Progenitor cell of endocrine pancreas (in vitro differentiated cells): ENCODE data around the gene RPL38. TPM values are rescaled to one million over a fixed set of nuclear protein-coding genes. Genes with fewer than 3 reads are reported as not detected.

Experiments used
- DNase-seq: peaks from one replicate; pipeline ENCODE4 v3.0.0; 2021; ENCODE audit warnings: low spot score; ENCODE audit not compliant: unreplicated experiment
- H3K27ac Mint-ChIP-seq: 2 replicates; pipeline ENCODE4 v1.8.0; 2021; ENCODE audit warnings: mild to moderate bottlenecking, moderate library complexity, mixed read lengths
- H3K27me3 Mint-ChIP-seq: 2 replicates; pipeline ENCODE4 v1.8.0; 2021; ENCODE audit warnings: mixed read lengths
- H3K36me3 Mint-ChIP-seq: 2 replicates; pipeline ENCODE4 v1.8.0; 2022; ENCODE audit warnings: mixed read lengths; ENCODE audit not compliant: insufficient read depth
- H3K4me1 Mint-ChIP-seq: 2 replicates; pipeline ENCODE4 v1.8.0; 2021; ENCODE audit warnings: low read depth, mixed read lengths
- H3K4me3 Mint-ChIP-seq: 2 replicates; pipeline ENCODE4 v1.8.0; 2021; ENCODE audit warnings: low read depth, mild to moderate bottlenecking, moderate library complexity, mixed read lengths
- H3K9me3 Mint-ChIP-seq: 2 replicates; pipeline ENCODE4 v1.8.0; 2021; ENCODE audit warnings: low read depth, mixed read lengths
- CTCF ChIP-seq: fragments of 200-600 bp; sonication (generic); IDR thresholded peaks from one replicate; pipeline ENCODE4 v1.5.0; 2021; ENCODE audit warnings: antibody characterized with exemption, mild to moderate bottlenecking; ENCODE audit not compliant: unreplicated experiment
- total RNA-seq: library from RNA; stranded (reverse); gene quantifications from 2 replicates; pipeline ENCODE4 v1.2.1, GENCODE V29; 2021

The RPL38 gene
- total RNA-seq, 1 donor from 2014 or later = 798 TPM

GRCh38 chr17:74241431-74241830 is 38.0 kb downstream of the RPL38 start:
- H3K36me3 Mint-ChIP-seq = no peaks in the 10 kb centered on the region
- TF ChIP-seq CTCF = no peak
- H3K4me1 Mint-ChIP-seq = no peaks in the 10 kb centered on the region
- no peak overlapping the region for H3K4me3 Mint-ChIP-seq
- H3K9me3 Mint-ChIP-seq = peaks cover under 1% of the 10 kb centered on the region
- no peak for DNase-seq
- H3K27me3 Mint-ChIP-seq = peaks cover 24% of the 10 kb centered on the region
- H3K27ac Mint-ChIP-seq = no peak overlapping the region

- H3K4me1 Mint-ChIP-seq = no peaks in the 10 kb centered on the region
- H3K36me3 Mint-ChIP-seq = no peaks in the 10 kb centered on the region
- TF ChIP-seq CTCF = no peak
- H3K9me3 Mint-ChIP-seq = peaks cover 3% of the 10 kb centered on the region
- H3K27me3 Mint-ChIP-seq = peaks cover 27% of the 10 kb centered on the region
- no peak overlapping the region for H3K4me3 Mint-ChIP-seq
- no peak overlapping the region for H3K27ac Mint-ChIP-seq
- DNase-seq = no peak
These were observed 38.4 kb downstream of the RPL38 start for GRCh38 chr17:74241847-74242246.

- Mint-ChIP-seq H3K4me3 (no peak overlapping the region), H3K9me3 (peaks cover 3% of the 10 kb centered on the region), H3K4me1 (no peaks in the 10 kb centered on the region), H3K27me3 (peaks cover 27% of the 10 kb centered on the region), H3K36me3 (no peaks in the 10 kb centered on the region), H3K27ac (no peak overlapping the region)
- TF ChIP-seq CTCF = no peak
- DNase-seq = no peak
These were observed 39.7 kb downstream of the RPL38 start for GRCh38 chr17:74243013-74243755.

GRCh38 chr17:74244128-74244527 is 40.6 kb downstream of the RPL38 start:
- H3K9me3 Mint-ChIP-seq = peaks cover 3% of the 10 kb centered on the region

DNA sequence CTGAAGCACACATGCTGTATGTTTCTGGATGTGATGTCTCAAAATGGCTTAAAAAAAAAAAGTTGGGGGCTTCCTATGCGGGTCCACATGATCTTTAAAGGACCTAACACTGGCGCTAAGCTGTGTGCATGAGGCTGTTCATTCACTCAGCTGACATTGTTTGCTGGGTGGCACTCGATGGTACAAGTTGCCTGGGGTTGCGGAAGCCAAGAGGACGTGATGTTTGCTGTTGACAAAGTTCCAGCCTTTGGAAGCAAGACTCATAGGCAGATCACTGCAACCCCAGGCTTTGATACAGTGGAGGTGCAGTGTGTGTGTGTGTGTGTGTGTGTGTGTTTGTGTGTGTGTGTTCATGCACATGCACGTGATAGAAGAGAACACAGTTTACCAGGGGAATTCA is 41.1 kb downstream of the RPL38 start:
- no peak for DNase-seq
- Mint-ChIP-seq H3K4me3 (no peak overlapping the region), H3K4me1 (no peaks in the 10 kb centered on the region), H3K36me3 (no peaks in the 10 kb centered on the region), H3K27me3 (peaks cover 29% of the 10 kb centered on the region), H3K9me3 (peaks cover 3% of the 10 kb centered on the region), H3K27ac (no peak overlapping the region)
- no peak for TF ChIP-seq CTCF

More at GRCh38 chr17:74244128-74244527, 40.6 kb downstream of the RPL38 start:
- no peak overlapping the region for H3K27ac Mint-ChIP-seq
- no peaks in the 10 kb centered on the region for H3K4me1 Mint-ChIP-seq
- no peak for TF ChIP-seq CTCF
- DNase-seq = no peak
- H3K4me3 Mint-ChIP-seq = no peak overlapping the region
- H3K27me3 Mint-ChIP-seq = peaks cover 29% of the 10 kb centered on the region
- H3K36me3 Mint-ChIP-seq = no peaks in the 10 kb centered on the region
